Measurements from ENCODE around the gene CHST10.

- TF ChIP-seq TAF1 (IDR thresholded peaks at IDR 0.05; ENCODE audit: borderline replicate concordance, low read depth, low read length), result no peak
- TF ChIP-seq BRCA1 (IDR thresholded peaks at IDR 0.05; ENCODE audit: low read depth, low read length), result no peak
Measured at GRCh38 chr2:100383954-100384353, 33.5 kb downstream of the CHST10 start.

All from GM12878 (cell line).